Esophagus squamous epithelium (tissue), 4 donors: Measurements from ENCODE around the gene APC.

Source experiments
- POLR2A ChIP-seq, 4 donors: fragments of 450-650 bp; IDR thresholded peaks; one replicate each; pipeline ENCODE4 v1.6.1; 2017; ENCODE audit warnings: antibody characterized with exemption in 4 of 4, mild to moderate bottlenecking in 4 of 4, moderate library complexity in 3 of 4
- TF ChIP-seq, protein P1 (sequence below), 6 experiments: fragments of 450-650 bp in 4 of 6; fragments of 200-600 bp in 2 of 6; sonication (generic) in 2 of 6; IDR thresholded peaks; one replicate each; pipeline ENCODE4 v1.5.1; 2016 to 2019; ENCODE audit warnings: antibody characterized with exemption in 6 of 6, mild to moderate bottlenecking in 4 of 6, moderate library complexity in 4 of 6

- TF ChIP-seq, protein P1, sequence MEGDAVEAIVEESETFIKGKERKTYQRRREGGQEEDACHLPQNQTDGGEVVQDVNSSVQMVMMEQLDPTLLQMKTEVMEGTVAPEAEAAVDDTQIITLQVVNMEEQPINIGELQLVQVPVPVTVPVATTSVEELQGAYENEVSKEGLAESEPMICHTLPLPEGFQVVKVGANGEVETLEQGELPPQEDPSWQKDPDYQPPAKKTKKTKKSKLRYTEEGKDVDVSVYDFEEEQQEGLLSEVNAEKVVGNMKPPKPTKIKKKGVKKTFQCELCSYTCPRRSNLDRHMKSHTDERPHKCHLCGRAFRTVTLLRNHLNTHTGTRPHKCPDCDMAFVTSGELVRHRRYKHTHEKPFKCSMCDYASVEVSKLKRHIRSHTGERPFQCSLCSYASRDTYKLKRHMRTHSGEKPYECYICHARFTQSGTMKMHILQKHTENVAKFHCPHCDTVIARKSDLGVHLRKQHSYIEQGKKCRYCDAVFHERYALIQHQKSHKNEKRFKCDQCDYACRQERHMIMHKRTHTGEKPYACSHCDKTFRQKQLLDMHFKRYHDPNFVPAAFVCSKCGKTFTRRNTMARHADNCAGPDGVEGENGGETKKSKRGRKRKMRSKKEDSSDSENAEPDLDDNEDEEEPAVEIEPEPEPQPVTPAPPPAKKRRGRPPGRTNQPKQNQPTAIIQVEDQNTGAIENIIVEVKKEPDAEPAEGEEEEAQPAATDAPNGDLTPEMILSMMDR (IDR thresholded peaks at IDR 0.05): no peak
- no peak for TF ChIP-seq POLR2A (IDR thresholded peaks at IDR 0.05)
Measured at GRCh38 chr5:112867411-112867810, 129.7 kb downstream of the APC start.
